Gastroesophageal sphincter (tissue), 4 donors: Measurements from ENCODE around the gene METTL16. TPM values are rescaled to one million over a fixed set of nuclear protein-coding genes. Genes with fewer than 3 reads are reported as not detected.
"Not testable (repeated sequence)": the region's sequence is repeated elsewhere in the genome, so short reads cannot be mapped to it uniquely, and the experiment has no call there.

ENCODE experiments used
- ATAC-seq: fragments of 150-250 bp; one replicate; pipeline ENCODE4 v1.9.1; 2016; ENCODE audit warnings: mild to moderate bottlenecking, moderate library complexity
- H3K27ac ChIP-seq, 4 donors: fragments of 200-600 bp; sonication (generic) in 3 of 4; 1 replicate in 3 of 4; 2 replicates in 1 of 4; pipeline ENCODE4 v1.5.1; 2016 to 2019
- H3K27me3 ChIP-seq: fragments of 200-600 bp; sonication (generic); one replicate; pipeline ENCODE4 v1.5.1; 2019
- H3K36me3 ChIP-seq, 2 donors: fragments of 200-600 bp; sonication (generic); one replicate each; pipeline ENCODE4 v1.5.1; 2019; ENCODE audit warnings: control low read depth in 1 of 2
- H3K4me1 ChIP-seq, 3 donors: fragments of 200-600 bp; sonication (generic); 1 replicate in 2 of 3; 2 replicates in 1 of 3; pipeline ENCODE4 v1.5.1; 2016 to 2019; ENCODE audit warnings: control low read depth in 2 of 3
- H3K4me3 ChIP-seq, 2 donors: fragments of 200-600 bp; sonication (generic); one replicate each; pipeline ENCODE4 v1.5.1; 2019; ENCODE audit warnings: mild to moderate bottlenecking in 1 of 2, moderate library complexity in 1 of 2
- H3K9me3 ChIP-seq, 3 donors: fragments of 200-600 bp; sonication (generic); one replicate each; pipeline ENCODE4 v1.5.1; 2017 to 2019; ENCODE audit warnings: control low read depth in 2 of 3
- CTCF ChIP-seq, 4 experiments: fragments of 200-600 bp in 2 of 4; fragments of 450-650 bp in 2 of 4; sonication (generic) in 1 of 4; IDR thresholded peaks; one replicate each; pipeline ENCODE4 v1.5.1; 2017 to 2019; ENCODE audit warnings: antibody characterized with exemption in 4 of 4, mild to moderate bottlenecking in 2 of 4, moderate library complexity in 2 of 4
- EP300 ChIP-seq: sonication (generic); formaldehyde crosslinking; IDR thresholded peaks from one replicate; pipeline ENCODE4 v1.6.1; 2017; ENCODE audit warnings: antibody characterized with exemption, mild to moderate bottlenecking
- POLR2A ChIP-seq, 2 donors: fragments of 450-650 bp; IDR thresholded peaks; one replicate each; pipeline ENCODE4 v1.6.1; 2017; ENCODE audit warnings: antibody characterized with exemption in 2 of 2, mild to moderate bottlenecking in 2 of 2, moderate library complexity in 1 of 2
- POLR2AphosphoS5 ChIP-seq: sonication (generic); formaldehyde crosslinking; IDR thresholded peaks from one replicate; pipeline ENCODE4 v1.6.1; 2017; ENCODE audit warnings: antibody characterized with exemption
- WGBS, 2 donors: methylation state at CpG; one replicate each; pipeline ENCODE4 v1.1.5; 2018; ENCODE audit warnings: low coverage in 1 of 2; 5-methylcytosine and 5-hydroxymethylcytosine counted together
- total RNA-seq, 4 donors: library from RNA; depleted of rRNA; stranded (reverse); fragments of >200 nt; gene quantifications; one replicate each; pipeline ENCODE4 v1.1.0, GENCODE V29; 2016

Gene METTL16
- total RNA-seq, 4 donors from 2014 or later = 30.7 to 68.0 (median 58.7) TPM

GRCh38 chr17:2532146-2532720, 20.5 kb upstream of the METTL16 start:
- WGBS, 2 donors = 60% methylated on average over 2 of the region's 37 CpGs; no CpG with 5 or more reads in 1 of the 2 donors
- Histone ChIP-seq H3K27ac (no peak overlapping the region), H3K4me3 (no peak overlapping the region), H3K27me3 (no peaks in the 10 kb centered on the region), H3K4me1 (no peaks in the 10 kb centered on the region), H3K9me3 (no peaks in the 10 kb centered on the region), H3K36me3 (no peaks in the 10 kb centered on the region)
- no peak for ATAC-seq
- TF ChIP-seq POLR2AphosphoS5 (no peak), EP300 (no peak), POLR2A (IDR thresholded peaks at IDR 0.05) (no peak), CTCF (IDR thresholded peaks at IDR 0.05) (no peak)

GRCh38 chr17:2531243-2531954, 19.7 kb upstream of the METTL16 start:
- not testable (repeated sequence) for H3K4me1 ChIP-seq
- WGBS, 2 donors = 74 to 85% methylated on average over 3 to 8 of the region's 9 CpGs

GRCh38 chr17:2521775-2522410, 10.2 kb upstream of the METTL16 start:
- H3K27me3 ChIP-seq, H3K27ac ChIP-seq, H3K4me1 ChIP-seq, ATAC-seq, H3K4me3 ChIP-seq, H3K9me3 ChIP-seq, H3K36me3 ChIP-seq: not testable (repeated sequence)
- WGBS, 2 donors = 87 to 95% methylated on average over 6 to 10 of the region's 15 CpGs

More at GRCh38 chr17:2531243-2531954, 19.7 kb upstream of the METTL16 start:
- not testable (repeated sequence) for ATAC-seq, H3K36me3 ChIP-seq, H3K27me3 ChIP-seq, H3K4me3 ChIP-seq, H3K27ac ChIP-seq, H3K9me3 ChIP-seq

GRCh38 chr17:2521257-2521656, 9.6 kb upstream of the METTL16 start:
- 40 to 56% methylated on average over 1 to 5 of the region's 5 CpGs for WGBS, 2 donors
- ATAC-seq = no peak
- Histone ChIP-seq H3K4me3 (no peak overlapping the region), H3K4me1 (no peaks in the 10 kb centered on the region), H3K9me3 (no peaks in the 10 kb centered on the region), H3K27ac (no peak overlapping the region), H3K36me3 (no peaks in the 10 kb centered on the region), H3K27me3 (no peaks in the 10 kb centered on the region)
- TF ChIP-seq POLR2AphosphoS5 (no peak), EP300 (no peak), POLR2A (IDR thresholded peaks at IDR 0.05) (no peak)

- H3K4me3 ChIP-seq = no peak overlapping the region
- WGBS, 2 donors = 60 to 93% methylated on average over 1 to 2 of the region's 5 CpGs
- no peak for TF ChIP-seq CTCF (IDR thresholded peaks at IDR 0.05)
- no peak for TF ChIP-seq POLR2A (IDR thresholded peaks at IDR 0.05)
- ATAC-seq = no peak
- no peaks in the 10 kb centered on the region for H3K27me3 ChIP-seq
- H3K36me3 ChIP-seq = no peaks in the 10 kb centered on the region
- H3K4me1 ChIP-seq = peaks cover 0 to 5% (median 0%) of the 10 kb centered on the region in 3 donors
- no peaks in the 10 kb centered on the region for H3K9me3 ChIP-seq
- no peak overlapping the region for H3K27ac ChIP-seq
Observed at GRCh38 chr17:2517539-2517938, 5.9 kb upstream of the METTL16 start.

GRCh38 chr17:2511138-2511461, 588 bp downstream of the METTL16 start:
- Histone ChIP-seq H3K4me1 (peaks cover 5 to 47% (median 10%) of the 10 kb centered on the region in 3 donors), H3K4me3 (peak overlapping the region; percentile 72 to 95), H3K9me3 (no peaks in the 10 kb centered on the region), H3K36me3 (peaks cover 0 to 5% of the 10 kb centered on the region in 2 donors), H3K27me3 (no peaks in the 10 kb centered on the region), H3K27ac (peak overlapping the region; percentile 90 to 97 (median 90))
- no peak for ATAC-seq
- WGBS, 2 donors = 0 to 2% methylated on average over 5 of the region's 5 CpGs
- TF ChIP-seq EP300 (no peak), POLR2AphosphoS5 (no peak), POLR2A (IDR thresholded peaks at IDR 0.05) (no peak), CTCF (IDR thresholded peaks at IDR 0.05) (no peak)
